Neutrophil (primary cell): Measurements from ENCODE around the gene SAMD9.
A peak's percentile ranks its signal among the peaks of the same experiment; 100 is the strongest.

Experiments
- H3K27ac ChIP-seq: fragments of 200-600 bp; sonication (generic); 2 replicates; pipeline ENCODE4 v1.5.1; 2016; ENCODE audit warnings: mild to moderate bottlenecking, moderate library complexity
- H3K27me3 ChIP-seq: fragments of 200-600 bp; sonication (generic); 2 replicates; pipeline ENCODE4 v1.6.0; 2016; ENCODE audit warnings: mild to moderate bottlenecking
- H3K36me3 ChIP-seq: fragments of 200-600 bp; sonication (generic); 2 replicates; pipeline ENCODE4 v1.5.1; 2017
- H3K4me1 ChIP-seq, 2 experiments: fragments of 200-600 bp in 1 of 2; sonication (generic) in 1 of 2; 1 replicate in 1 of 2; 2 replicates in 1 of 2; pipeline versions ENCODE4 v1.5.1 to v1.6.1; 2013 to 2016; ENCODE audit warnings: low read depth in 1 of 2, low read length in 1 of 2, mild to moderate bottlenecking in 1 of 2, moderate library complexity in 1 of 2; ENCODE audit not compliant: control insufficient read depth in 1 of 2, insufficient read depth in 1 of 2
- H3K4me3 ChIP-seq, 2 experiments: fragments of 200-600 bp in 1 of 2; sonication (generic) in 1 of 2; 1 replicate in 1 of 2; 2 replicates in 1 of 2; pipeline ENCODE4 v1.5.1; 2013 to 2016; ENCODE audit warnings: low read depth in 1 of 2, low read length in 1 of 2, mild to moderate bottlenecking in 1 of 2, moderate library complexity in 1 of 2
- H3K9me3 ChIP-seq: fragments of 200-600 bp; sonication (generic); 2 replicates; pipeline ENCODE4 v1.5.1; 2016
- TF ChIP-seq, protein P1 (sequence below): fragments of 200-600 bp; sonication (generic); IDR thresholded peaks from 2 replicates; pipeline ENCODE4 v1.5.1; 2016; ENCODE audit warnings: antibody characterized with exemption

The SAMD9 gene

DNA sequence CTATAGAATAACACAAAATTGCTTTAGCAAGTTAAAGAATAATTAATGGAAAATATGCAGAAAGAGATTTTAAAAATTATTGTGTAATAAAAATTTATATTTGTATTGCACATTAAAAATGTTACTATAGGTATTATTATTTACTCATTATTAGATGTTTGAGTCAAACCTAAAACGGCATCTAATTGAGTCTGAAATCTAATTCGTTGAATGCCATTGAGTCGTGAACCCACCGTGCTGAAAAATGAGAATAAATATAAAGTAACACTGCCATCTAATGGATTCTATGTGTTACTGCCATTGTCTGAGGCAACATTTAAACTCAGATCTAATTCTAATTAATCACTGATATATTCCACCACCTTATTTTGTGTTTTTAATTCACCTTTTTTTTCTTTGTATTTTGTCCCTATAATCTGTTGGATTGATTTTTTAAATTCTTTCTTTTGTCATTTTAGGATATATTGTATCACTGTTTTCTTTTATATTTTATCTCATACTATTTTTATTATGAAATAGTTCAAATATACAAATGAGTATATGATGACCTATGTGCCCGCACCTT, 62.2 kb downstream of the SAMD9 start:
- Histone ChIP-seq H3K27ac (no peak overlapping the region), H3K36me3 (no peaks in the 10 kb centered on the region), H3K27me3 (no peaks in the 10 kb centered on the region), H3K9me3 (no peaks in the 10 kb centered on the region), H3K4me1 (peaks cover 11 to 15% of the 10 kb centered on the region in 2 experiments), H3K4me3 (no peak overlapping the region)
- TF ChIP-seq, protein P1, sequence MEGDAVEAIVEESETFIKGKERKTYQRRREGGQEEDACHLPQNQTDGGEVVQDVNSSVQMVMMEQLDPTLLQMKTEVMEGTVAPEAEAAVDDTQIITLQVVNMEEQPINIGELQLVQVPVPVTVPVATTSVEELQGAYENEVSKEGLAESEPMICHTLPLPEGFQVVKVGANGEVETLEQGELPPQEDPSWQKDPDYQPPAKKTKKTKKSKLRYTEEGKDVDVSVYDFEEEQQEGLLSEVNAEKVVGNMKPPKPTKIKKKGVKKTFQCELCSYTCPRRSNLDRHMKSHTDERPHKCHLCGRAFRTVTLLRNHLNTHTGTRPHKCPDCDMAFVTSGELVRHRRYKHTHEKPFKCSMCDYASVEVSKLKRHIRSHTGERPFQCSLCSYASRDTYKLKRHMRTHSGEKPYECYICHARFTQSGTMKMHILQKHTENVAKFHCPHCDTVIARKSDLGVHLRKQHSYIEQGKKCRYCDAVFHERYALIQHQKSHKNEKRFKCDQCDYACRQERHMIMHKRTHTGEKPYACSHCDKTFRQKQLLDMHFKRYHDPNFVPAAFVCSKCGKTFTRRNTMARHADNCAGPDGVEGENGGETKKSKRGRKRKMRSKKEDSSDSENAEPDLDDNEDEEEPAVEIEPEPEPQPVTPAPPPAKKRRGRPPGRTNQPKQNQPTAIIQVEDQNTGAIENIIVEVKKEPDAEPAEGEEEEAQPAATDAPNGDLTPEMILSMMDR = peak; percentile 76

- Histone ChIP-seq H3K9me3 (no peaks in the 10 kb centered on the region), H3K27me3 (no peaks in the 10 kb centered on the region), H3K4me1 (peaks cover 11 to 15% of the 10 kb centered on the region in 2 experiments), H3K36me3 (no peaks in the 10 kb centered on the region), H3K27ac (no peak overlapping the region), H3K4me3 (no peak overlapping the region)
- TF ChIP-seq, protein P1 = no peak
Observed at GRCh38 chr7:93054975-93055374, 62.8 kb downstream of the SAMD9 start.

DNA sequence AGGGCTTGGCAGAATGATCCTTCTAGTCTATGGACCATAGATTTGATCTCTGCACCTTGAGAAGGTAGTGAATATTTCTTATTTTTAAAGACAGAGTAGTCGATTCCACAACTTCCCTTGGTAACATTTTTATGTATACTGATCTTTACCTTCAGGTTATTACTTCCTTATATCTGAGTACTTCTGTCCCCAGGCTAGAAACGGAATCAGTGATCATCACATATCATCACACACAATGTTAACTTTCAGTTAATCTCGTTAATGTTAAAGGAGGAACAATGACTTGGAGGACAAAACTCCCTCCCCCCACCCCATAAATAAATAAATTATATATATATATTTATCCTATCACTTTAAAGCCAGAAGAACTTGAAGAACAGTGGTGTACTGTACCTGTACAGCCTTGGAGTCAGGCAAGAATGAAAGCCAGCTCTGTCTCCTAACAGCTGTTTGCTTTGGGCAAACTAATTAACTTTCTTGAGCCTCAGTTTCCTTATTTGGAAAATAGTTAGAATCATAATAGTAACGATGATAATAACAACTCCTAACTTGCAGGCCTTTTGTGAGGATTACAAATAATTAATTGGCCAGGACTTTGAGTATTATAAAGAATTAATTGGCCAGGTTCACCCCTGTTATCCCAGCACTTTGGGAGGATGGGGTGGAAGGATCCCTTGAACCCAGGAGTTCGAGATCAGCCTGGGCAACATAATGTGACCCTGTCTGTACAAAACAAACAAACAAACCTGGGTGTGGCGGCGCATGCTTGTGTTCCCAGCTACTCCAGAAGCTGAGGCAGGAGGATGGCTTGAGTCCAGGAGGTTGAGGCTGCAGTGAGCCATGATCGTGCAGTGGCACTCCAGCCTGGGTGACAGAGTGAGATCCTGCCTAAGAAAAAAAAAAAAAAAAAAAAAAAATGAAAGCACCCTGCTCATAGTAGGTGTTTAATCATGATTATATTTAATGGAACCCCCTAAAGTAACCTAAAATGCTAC, 63.5 kb downstream of the SAMD9 start:
- H3K36me3 ChIP-seq = no peaks in the 10 kb centered on the region

DNA sequence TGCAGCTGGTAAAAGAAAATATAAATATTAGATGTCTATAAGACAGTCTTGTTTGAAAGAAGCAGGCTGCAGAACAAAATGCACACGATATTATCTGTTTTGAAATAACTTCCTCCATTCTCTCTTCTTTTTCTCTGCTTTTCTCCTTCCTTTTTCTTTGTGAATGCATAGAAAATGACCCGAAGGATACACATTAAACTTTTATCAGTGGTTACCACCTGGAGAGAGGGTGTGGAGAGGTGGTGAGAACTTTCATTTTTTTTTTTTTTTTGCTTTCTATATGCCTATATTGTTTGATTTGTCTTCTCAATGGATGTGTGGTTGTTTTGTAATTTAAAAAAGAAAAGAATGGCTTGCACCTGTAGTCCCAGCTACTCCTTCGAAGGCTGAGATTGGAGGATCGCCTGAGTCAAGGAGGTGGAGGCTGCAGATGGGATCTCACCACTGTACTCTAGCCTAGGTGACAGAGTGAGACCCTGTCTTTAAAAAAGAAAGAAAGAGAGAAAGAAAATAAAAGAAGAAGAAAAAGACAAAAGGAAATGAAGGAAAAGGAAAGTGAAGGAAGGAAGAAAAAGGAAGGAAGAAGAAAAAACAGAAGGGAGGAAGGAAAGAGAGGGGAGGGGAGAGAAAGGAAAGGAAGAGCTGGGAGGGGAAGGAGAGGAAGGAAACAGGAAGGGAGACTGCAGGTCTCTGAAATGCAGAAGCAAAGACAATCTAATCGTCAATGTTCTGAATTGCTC, 64.4 kb downstream of the SAMD9 start:
- Histone ChIP-seq H3K36me3 (no peaks in the 10 kb centered on the region), H3K27ac (no peak overlapping the region), H3K4me3 (no peak overlapping the region), H3K4me1 (peaks cover 11 to 15% of the 10 kb centered on the region in 2 experiments), H3K9me3 (no peaks in the 10 kb centered on the region), H3K27me3 (no peaks in the 10 kb centered on the region)
- TF ChIP-seq, protein P1 = no peak

More for the DNA sequence above, 63.5 kb downstream of the SAMD9 start:
- Histone ChIP-seq H3K27me3 (no peaks in the 10 kb centered on the region), H3K27ac (no peak overlapping the region), H3K4me1 (peaks cover 11 to 15% of the 10 kb centered on the region in 2 experiments), H3K9me3 (no peaks in the 10 kb centered on the region), H3K4me3 (no peak overlapping the region)
- TF ChIP-seq, protein P1 = no peak

DNA sequence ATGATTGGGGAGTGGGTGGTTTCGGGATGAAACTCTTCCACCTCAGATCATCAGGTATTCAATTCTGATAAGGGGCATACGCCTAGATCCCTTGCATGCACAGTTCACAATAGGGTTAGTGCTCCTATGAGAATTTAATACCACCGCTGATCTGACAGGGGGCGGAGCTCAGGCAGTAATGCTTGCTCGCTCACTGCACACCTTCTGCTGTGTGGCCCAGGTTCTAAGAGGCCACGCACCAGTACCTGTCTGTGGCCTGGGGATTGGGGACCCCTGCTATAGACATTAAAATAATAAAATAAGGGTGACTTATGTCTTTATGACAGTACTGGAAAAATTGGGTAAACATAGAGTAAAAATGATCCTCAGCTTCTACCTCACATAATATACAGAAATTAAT, 66.1 kb downstream of the SAMD9 start:
- H3K27me3 ChIP-seq = no peaks in the 10 kb centered on the region
- H3K36me3 ChIP-seq = no peaks in the 10 kb centered on the region
- H3K27ac ChIP-seq = no peak overlapping the region
- no peaks in the 10 kb centered on the region for H3K9me3 ChIP-seq
- no peak overlapping the region for H3K4me3 ChIP-seq
- H3K4me1 ChIP-seq = peaks cover 11 to 15% of the 10 kb centered on the region in 2 experiments
- TF ChIP-seq, protein P1 = no peak
